H54 (cell line): ENCODE data around the gene ADCY5.

ENCODE experiments used
- DNase-seq: peaks from one replicate; pipeline ENCODE4 v3.0.0; 2011; ENCODE audit warnings: low spot score, mixed read lengths; ENCODE audit not compliant: insufficient read length
- FAIRE-seq: peaks from 3 replicates; lab custom pipeline; 2011; peaks lifted over from hg19 to GRCh38; lab: Jason Lieb, UNC
- POLR2A ChIP-seq: IDR thresholded peaks from 2 replicates; pipeline ENCODE4 v1.6.1; 2011; ENCODE audit warnings: low read depth, mild to moderate bottlenecking, low read length

ADCY5 gene

GRCh38 chr3:123386477-123387040 is 62.3 kb downstream of the ADCY5 start:
- DNase-seq (no peak), FAIRE-seq (no peak)
- TF ChIP-seq POLR2A: no peak

DNA sequence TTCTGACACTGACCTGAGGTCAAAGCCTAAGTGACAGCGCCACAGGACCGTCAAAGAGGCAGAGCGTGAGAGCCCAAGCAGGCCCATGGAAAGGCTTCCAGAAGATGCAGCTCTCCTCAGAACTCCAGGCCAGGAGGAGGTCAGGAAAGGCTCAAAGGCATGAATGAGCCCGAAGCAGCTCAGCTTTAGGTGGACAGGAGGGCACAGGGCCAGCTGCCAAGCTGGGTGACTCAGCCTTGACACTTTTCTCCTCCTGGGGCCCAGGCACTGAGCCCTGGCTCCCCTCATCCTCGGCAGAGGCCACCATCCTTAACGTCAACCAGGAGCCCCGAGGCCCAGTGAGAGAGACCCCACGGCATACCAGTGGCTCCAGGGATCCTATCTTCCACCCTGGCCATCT is 62.9 kb downstream of the ADCY5 start:
- DNase-seq (peak; percentile 51), FAIRE-seq (no peak)
- no peak for TF ChIP-seq POLR2A

GRCh38 chr3:123385499-123385898 is 63.4 kb downstream of the ADCY5 start:
- TF ChIP-seq POLR2A: no peak
- no peak for DNase-seq
- FAIRE-seq: no peak

- DNase-seq (no peak), FAIRE-seq (no peak)
- TF ChIP-seq POLR2A: no peak
Observed at GRCh38 chr3:123385001-123385401, 63.9 kb downstream of the ADCY5 start.

- TF ChIP-seq POLR2A: no peak
- FAIRE-seq (no peak), DNase-seq (no peak)
Observed at GRCh38 chr3:123384256-123384655, 64.6 kb downstream of the ADCY5 start.

GRCh38 chr3:123383091-123384053 is 65.5 kb downstream of the ADCY5 start:
- peak; percentile 17 for DNase-seq
- FAIRE-seq: no peak
- TF ChIP-seq POLR2A: no peak

DNA sequence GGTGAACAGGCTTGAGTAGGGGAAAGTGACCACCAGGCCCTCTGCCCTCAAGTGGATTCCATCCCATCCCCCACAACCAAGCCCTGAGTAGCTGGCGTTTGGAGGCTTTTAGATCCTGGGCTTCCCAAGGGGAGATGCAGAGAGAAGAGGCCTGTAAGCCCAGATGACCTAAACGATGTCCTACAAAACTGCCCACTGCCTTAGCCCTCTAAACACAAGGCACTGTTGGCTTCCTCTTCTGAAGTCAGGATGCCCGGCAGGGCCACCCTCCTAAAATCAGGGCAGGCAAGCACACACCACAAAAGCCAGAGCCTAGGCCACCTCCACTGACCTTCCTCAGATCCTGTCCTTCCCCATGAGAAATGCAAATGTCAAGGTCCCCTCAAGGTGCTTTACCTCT is 68.6 kb downstream of the ADCY5 start:
- DNase-seq: no peak
- FAIRE-seq: no peak
- TF ChIP-seq POLR2A: no peak

DNA sequence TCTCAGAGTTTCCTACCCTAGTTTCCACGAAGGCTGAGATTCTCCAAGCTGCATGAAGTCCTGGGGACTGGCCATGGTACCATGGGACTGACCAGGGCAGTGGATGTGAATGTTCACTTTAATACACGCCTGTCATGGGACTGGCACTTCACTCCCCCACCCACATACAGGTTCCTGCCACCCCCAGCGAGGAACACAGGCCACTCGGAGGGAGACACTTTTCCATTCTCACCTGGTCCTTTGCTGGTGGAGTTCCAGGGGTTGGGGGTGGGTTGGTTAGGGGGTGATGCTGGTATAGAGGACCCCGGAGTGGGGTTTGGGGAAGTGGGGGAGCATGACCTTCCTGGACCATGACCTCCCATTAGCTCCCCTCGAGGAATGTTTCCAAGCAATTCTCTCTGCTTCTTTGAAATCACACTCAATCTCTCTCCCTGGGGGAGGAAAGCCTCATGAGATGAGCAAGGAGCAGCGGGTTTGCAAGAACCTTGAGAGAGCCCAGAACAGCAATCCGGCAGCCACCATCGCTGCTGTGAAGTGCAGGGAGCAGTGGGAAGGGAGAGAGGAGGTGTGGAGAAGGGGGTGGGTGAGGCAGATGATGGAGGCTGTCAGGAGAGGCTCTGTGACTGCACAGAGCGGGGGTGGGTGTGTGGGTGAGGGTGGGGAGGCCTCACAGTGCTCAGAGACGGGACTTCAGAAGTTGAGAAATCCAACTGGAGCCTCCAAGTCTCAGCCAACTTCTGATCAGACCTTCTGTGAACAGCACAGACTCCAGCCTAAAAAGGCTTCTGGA is 69.7 kb downstream of the ADCY5 start:
- DNase-seq (no peak), FAIRE-seq (no peak)
- TF ChIP-seq POLR2A: no peak

- DNase-seq: no peak
- no peak for TF ChIP-seq POLR2A
- no peak for FAIRE-seq
Observed at GRCh38 chr3:123378409-123378915, 70.4 kb downstream of the ADCY5 start.

GRCh38 chr3:123377243-123377740 is 71.6 kb downstream of the ADCY5 start:
- DNase-seq (no peak), FAIRE-seq (no peak)
- no peak for TF ChIP-seq POLR2A

DNA sequence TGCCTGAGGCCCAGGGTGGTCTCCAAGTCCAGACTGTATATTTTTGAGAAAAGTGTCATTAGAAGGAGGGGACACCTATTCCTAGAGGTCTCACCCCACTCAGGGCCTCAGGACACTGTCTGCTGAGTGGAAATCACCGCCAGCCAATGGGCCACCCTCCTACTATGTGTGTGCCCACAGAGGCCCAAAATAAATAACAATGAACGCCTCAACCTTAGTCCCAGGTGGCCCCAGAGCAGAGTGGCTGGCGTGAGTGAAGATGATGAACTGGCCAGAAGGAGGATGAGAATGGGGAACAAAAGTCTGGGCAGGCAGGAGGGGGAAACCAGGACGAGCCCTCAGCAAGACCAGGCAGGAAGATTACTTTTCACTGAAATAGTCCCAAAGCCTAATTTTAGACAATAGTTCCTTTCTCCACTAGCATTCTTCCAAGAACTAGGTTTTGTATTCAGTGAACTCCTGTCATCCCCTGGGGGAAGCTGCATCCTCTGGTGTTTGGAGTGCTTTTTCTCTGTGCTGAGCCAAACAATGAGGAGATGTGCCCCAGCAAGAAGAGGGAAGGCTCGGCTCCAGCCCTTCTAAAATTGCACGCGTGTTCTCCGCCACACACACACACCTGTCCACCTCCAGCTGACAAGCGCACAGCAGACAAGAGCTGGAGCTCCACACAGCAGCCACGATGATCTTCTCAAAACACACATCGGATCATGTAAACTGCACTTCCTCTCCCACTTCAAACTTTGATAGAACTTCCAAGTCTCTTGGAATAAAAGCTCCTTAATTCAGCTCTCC is 72.2 kb downstream of the ADCY5 start:
- DNase-seq (no peak), FAIRE-seq (no peak)
- TF ChIP-seq POLR2A: no peak

DNA sequence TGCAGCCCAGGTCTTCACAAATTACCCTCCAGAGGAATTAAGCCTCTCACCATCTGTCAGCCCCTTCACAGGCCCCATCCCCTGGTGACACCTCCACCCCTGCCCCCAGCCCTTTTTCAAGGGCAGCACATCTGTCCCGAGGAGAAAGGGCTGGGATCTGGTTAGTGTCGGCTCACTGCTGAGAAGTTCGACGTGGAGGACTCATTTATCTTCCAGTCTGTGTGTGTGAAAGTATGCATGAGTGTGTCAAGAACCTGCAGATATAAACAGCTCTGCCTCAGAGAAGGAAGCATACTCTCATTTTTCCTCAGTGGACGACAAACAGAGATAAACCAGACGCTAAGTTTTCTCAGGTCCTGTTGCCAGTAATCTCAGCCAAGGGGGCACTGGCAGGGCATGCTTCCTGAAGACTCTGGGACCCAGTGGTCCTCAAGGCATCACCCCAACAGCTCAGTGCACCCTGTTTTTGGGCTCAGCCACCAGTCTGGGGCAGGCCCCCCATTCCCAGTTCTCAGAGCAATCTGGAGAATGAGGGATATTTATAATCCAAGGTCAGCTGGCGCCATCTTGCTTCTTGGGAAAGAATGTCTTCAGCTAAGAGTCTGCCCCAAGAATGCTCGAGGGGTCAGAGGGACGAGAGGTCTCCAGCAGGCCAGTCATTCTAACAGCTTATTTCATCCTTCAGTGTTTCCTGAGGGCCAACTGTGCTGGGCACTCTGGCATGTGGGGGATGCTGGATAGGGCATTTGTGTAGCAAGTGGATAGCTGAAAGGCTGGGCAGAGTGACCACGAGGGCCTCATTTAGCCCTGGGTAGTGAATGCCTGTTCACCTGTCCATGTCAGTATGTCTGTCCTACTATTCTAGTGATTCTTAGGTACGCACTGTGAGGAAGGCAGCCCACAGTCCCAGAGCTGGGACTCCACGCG is 73.6 kb downstream of the ADCY5 start:
- FAIRE-seq (no peak), DNase-seq (no peak)
- TF ChIP-seq POLR2A: no peak

DNA sequence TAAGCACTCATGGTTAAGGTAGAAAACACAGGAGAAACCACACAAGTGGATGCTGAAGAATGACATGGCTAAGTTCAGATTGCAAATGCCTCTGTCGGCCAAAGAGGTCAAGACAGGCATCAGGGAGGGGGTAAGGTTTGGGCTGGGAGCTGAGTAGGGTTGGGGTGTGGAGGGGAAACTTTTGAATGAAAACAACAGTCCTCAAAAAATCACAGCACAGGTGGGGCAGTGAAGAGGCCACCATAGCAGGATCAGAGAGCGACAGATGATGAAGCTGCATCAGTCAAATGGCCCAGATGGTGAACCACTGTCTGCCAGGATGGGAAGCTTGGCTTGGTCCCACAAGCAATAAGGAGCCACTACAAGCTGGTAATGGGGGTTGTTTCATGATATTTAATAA is 74.9 kb downstream of the ADCY5 start:
- no peak for FAIRE-seq
- DNase-seq: no peak
- TF ChIP-seq POLR2A: no peak
